Astrocyte of the cerebellum (primary cell): Measurements from ENCODE around the gene NEO1.

Experiments
- DNase-seq: peaks from one replicate; pipeline ENCODE4 v3.0.0-alpha.2; 2011; ENCODE audit warnings: low read depth
- H3K4me3 ChIP-seq: 2 replicates; pipeline ENCODE4 v1.5.1; 2011; ENCODE audit warnings: mild to moderate bottlenecking, low read depth, low read length, moderate library complexity
- CTCF ChIP-seq: IDR thresholded peaks from 2 replicates; pipeline ENCODE4 v1.5.1; 2012; ENCODE audit warnings: low read length, low read depth, moderate library complexity, mild to moderate bottlenecking; ENCODE audit errors: missing control alignments
- in situ Hi-C: cut with HindIII; loops from 2 replicates; pipeline ENCODE4 v1.10.0; 2017; ENCODE audit warnings: low sequenced_read_pairs

Gene NEO1

GRCh38 chr15:73321496-73322450 lies 269.5 kb downstream of the NEO1 start:
- in situ Hi-C loops: no loop called here
- TF ChIP-seq CTCF: no peak
- H3K4me3 ChIP-seq: no peak overlapping the region
- DNase-seq: no peak

- no peak for DNase-seq
- in situ Hi-C loops: no loop called here
- no peak overlapping the region for H3K4me3 ChIP-seq
- no peak for TF ChIP-seq CTCF
Measured at GRCh38 chr15:73322665-73323373, 270.6 kb downstream of the NEO1 start.

- in situ Hi-C loops: no loop called here
Measured at GRCh38 chr15:73323374-73323955, 271.2 kb downstream of the NEO1 start.

GRCh38 chr15:73323956-73324355 lies 271.7 kb downstream of the NEO1 start:
- H3K4me3 ChIP-seq: no peak overlapping the region
- TF ChIP-seq CTCF: no peak
- in situ Hi-C loops: no loop called here
- no peak for DNase-seq

More at GRCh38 chr15:73323374-73323955, 271.2 kb downstream of the NEO1 start:
- DNase-seq: no peak
- H3K4me3 ChIP-seq: no peak overlapping the region
- TF ChIP-seq CTCF: no peak

- in situ Hi-C loops: no loop called here
- DNase-seq: no peak
- no peak overlapping the region for H3K4me3 ChIP-seq
- TF ChIP-seq CTCF: no peak
Measured at GRCh38 chr15:73324496-73325170, 272.4 kb downstream of the NEO1 start.
